CD14-positive monocyte (primary cell): ENCODE measurements around the gene PPM1H. TPM values are rescaled to one million over a fixed set of nuclear protein-coding genes. Genes with fewer than 3 reads are reported as not detected.

Source experiments
- DNase-seq, 3 donors: peaks; one replicate each; pipeline ENCODE4 v3.0.0-alpha.2; 2011 to 2022
- H2AFZ ChIP-seq: 2 replicates; pipeline ENCODE4 v1.6.0; 2012; ENCODE audit warnings: mild to moderate bottlenecking, low read depth, low read length, inconsistent platforms; ENCODE audit not compliant: insufficient read depth, poor library complexity, severe bottlenecking
- H3K27ac ChIP-seq, 2 donors: 1 replicate in 1 of 2; 2 replicates in 1 of 2; pipeline ENCODE4 v1.5.1; 2012 to 2013; ENCODE audit warnings: low read length in 2 of 2, control low read depth in 1 of 2, inconsistent platforms in 1 of 2, low read depth in 1 of 2, mild to moderate bottlenecking in 1 of 2
- H3K27me3 ChIP-seq, 2 donors: one replicate each; pipeline versions ENCODE4 v1.6.0 to v1.6.1; 2011 to 2013; ENCODE audit warnings: low read length in 2 of 2; ENCODE audit not compliant: control insufficient read depth in 2 of 2, insufficient read depth in 2 of 2
- H3K36me3 ChIP-seq, 2 donors: replicated peaks in 1 of 2; 1 replicate in 1 of 2; 2 replicates in 1 of 2; pipeline versions ENCODE4 v1.5.1 to v1.6.1; 2012 to 2013; ENCODE audit warnings: low read length in 2 of 2, control low read depth in 1 of 2, inconsistent platforms in 1 of 2, mild to moderate bottlenecking in 1 of 2; ENCODE audit not compliant: insufficient read depth in 2 of 2, control insufficient read depth in 1 of 2
- H3K4me1 ChIP-seq, 2 donors: 1 replicate in 1 of 2; 2 replicates in 1 of 2; pipeline versions ENCODE4 v1.5.1 to v1.6.1; 2012 to 2013; ENCODE audit warnings: low read length in 2 of 2, control low read depth in 1 of 2, inconsistent platforms in 1 of 2, mild to moderate bottlenecking in 1 of 2, moderate library complexity in 1 of 2; ENCODE audit not compliant: insufficient read depth in 2 of 2, control insufficient read depth in 1 of 2
- H3K4me2 ChIP-seq: replicated peaks from 2 replicates; pipeline ENCODE3; 2012; ENCODE audit warnings: low read length, moderate library complexity, mild to moderate bottlenecking; ENCODE audit not compliant: poor library complexity, severe bottlenecking; ENCODE audit errors: extremely low read depth
- H3K4me3 ChIP-seq, 3 experiments: fragments of 200-600 bp in 1 of 3; sonication (generic) in 1 of 3; replicated peaks in 1 of 3; 1 replicate in 2 of 3; 2 replicates in 1 of 3; pipeline ENCODE4 v1.5.1; 2011 to 2013; ENCODE audit warnings: low read length in 3 of 3, mild to moderate bottlenecking in 3 of 3, control low read depth in 2 of 3, low read depth in 2 of 3, inconsistent platforms in 1 of 3, moderate library complexity in 1 of 3
- H3K79me2 ChIP-seq: 2 replicates; pipeline ENCODE4 v1.6.0; 2012; ENCODE audit warnings: mild to moderate bottlenecking, control low read depth, inconsistent platforms, low read length, moderate library complexity; ENCODE audit not compliant: insufficient read depth
- H3K9ac ChIP-seq: 2 replicates; pipeline ENCODE4 v1.6.0; 2017; ENCODE audit warnings: low read length, mild to moderate bottlenecking; ENCODE audit not compliant: insufficient read depth, poor library complexity, severe bottlenecking
- H3K9me3 ChIP-seq, 2 donors: replicated peaks in 1 of 2; 1 replicate in 1 of 2; 2 replicates in 1 of 2; pipeline versions ENCODE4 v1.5.1 to v1.6.1; 2012 to 2013; ENCODE audit warnings: low read length in 2 of 2, control low read depth in 1 of 2; ENCODE audit not compliant: control insufficient read depth in 1 of 2, insufficient read depth in 1 of 2
- H4K20me1 ChIP-seq: 2 replicates; pipeline ENCODE4 v1.6.0; 2012; ENCODE audit warnings: mild to moderate bottlenecking, low read length, control low read depth, moderate library complexity; ENCODE audit not compliant: insufficient read depth
- H3K27ac Mint-ChIP-seq, 7 donors: one replicate each; pipeline ENCODE4 v1.8.0; 2020; ENCODE audit warnings: mild to moderate bottlenecking in 7 of 7, mixed read lengths in 7 of 7, moderate library complexity in 6 of 7, inconsistent platforms in 2 of 7
- H3K27me3 Mint-ChIP-seq, 3 donors: one replicate each; pipeline ENCODE4 v1.8.0; 2021 to 2022; ENCODE audit warnings: low read depth in 3 of 3, mild to moderate bottlenecking in 3 of 3, mixed read lengths in 3 of 3, moderate library complexity in 3 of 3, inconsistent platforms in 1 of 3
- H3K36me3 Mint-ChIP-seq, 2 donors: one replicate each; pipeline ENCODE4 v1.8.0; 2020; ENCODE audit warnings: mixed read lengths in 2 of 2, inconsistent platforms in 1 of 2, mild to moderate bottlenecking in 1 of 2
- H3K4me1 Mint-ChIP-seq: one replicate; pipeline ENCODE4 v1.8.0; 2020; ENCODE audit warnings: mild to moderate bottlenecking, mixed read lengths
- H3K4me3 Mint-ChIP-seq, 2 donors: one replicate each; pipeline ENCODE4 v1.8.0; 2020; ENCODE audit warnings: mild to moderate bottlenecking in 2 of 2, mixed read lengths in 2 of 2, moderate library complexity in 1 of 2
- H3K9me3 Mint-ChIP-seq, 7 donors: one replicate each; pipeline ENCODE4 v1.8.0; 2020 to 2022; ENCODE audit warnings: mixed read lengths in 7 of 7, mild to moderate bottlenecking in 6 of 7, moderate library complexity in 6 of 7, inconsistent platforms in 2 of 7
- CTCF ChIP-seq: fragments of 200-600 bp; IDR thresholded peaks from one replicate; pipeline ENCODE4 v1.8.0; 2022; ENCODE audit warnings: antibody characterized with exemption, mild to moderate bottlenecking
- WGBS: methylation state at CpG from one replicate; pipeline ENCODE4 v1.1.5; 2013; ENCODE audit warnings: missing lambda C conversion rate; ENCODE audit not compliant: insufficient coverage; 5-methylcytosine and 5-hydroxymethylcytosine counted together
- intact Hi-C, 2 donors: fragments of 100-400 bp; cut with micrococcal nuclease; formaldehyde crosslinking; loops; one replicate each; pipeline versions ENCODE4 v1.15.0 to v1.15.1; 2023
- polyA plus RNA-seq, 3 donors: library from polyadenylated mRNA; depleted of rRNA in 1 of 3; unstranded in 2 of 3; stranded (reverse) in 1 of 3; fragments of 300-500 nt in 2 of 3; fragments of >200 nt in 1 of 3; fragmentation: Illumina TruSeq in 2 of 3; gene quantifications; 1 replicate in 2 of 3; 2 replicates in 1 of 3; pipeline ENCODE4 v1.2.3, GENCODE V29; 2012 to 2021

PPM1H gene
- polyA plus RNA-seq, 3 donors = 1.5 to 2.8 (median 1.9) TPM

DNA sequence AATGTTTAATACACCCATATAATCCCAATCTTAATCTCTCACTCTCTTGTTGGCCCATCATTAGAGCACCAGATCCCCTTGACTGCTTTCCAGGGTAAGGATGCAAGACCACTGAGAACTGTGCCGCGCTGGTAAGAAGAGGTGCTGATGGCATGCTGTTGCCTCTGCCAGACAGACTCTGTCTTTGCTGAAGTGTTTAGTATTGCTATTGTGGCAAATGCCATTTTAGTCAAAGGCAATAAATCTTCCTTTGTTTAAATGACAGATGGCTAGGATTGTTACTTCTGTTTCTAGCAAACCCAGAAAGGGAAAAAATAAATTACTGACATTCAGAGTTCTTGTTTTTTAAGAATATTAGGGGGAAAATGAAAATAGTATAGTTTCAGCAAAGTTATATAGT lies 316.0 kb downstream of the PPM1H start:
- no peak overlapping the region for H3K27ac Mint-ChIP-seq
- H3K4me3 ChIP-seq = no peak overlapping the region
- H3K36me3 Mint-ChIP-seq = peaks cover 6 to 9% of the 10 kb centered on the region in 2 donors
- H3K9ac ChIP-seq = no peak overlapping the region
- H3K4me2 ChIP-seq = no peak overlapping the region
- no peaks in the 10 kb centered on the region for H3K36me3 ChIP-seq
- peaks cover 2% of the 10 kb centered on the region for H3K4me1 Mint-ChIP-seq
- no peaks in the 10 kb centered on the region for H4K20me1 ChIP-seq
- no peak overlapping the region for H2AFZ ChIP-seq
- no peaks in the 10 kb centered on the region for H3K79me2 ChIP-seq
- no peak for DNase-seq
- H3K27me3 Mint-ChIP-seq = peaks cover 2% of the 10 kb centered on the region in 3 donors
- TF ChIP-seq CTCF = no peak
- H3K27me3 ChIP-seq = no peaks in the 10 kb centered on the region
- peaks cover 0 to 2% (median 0%) of the 10 kb centered on the region in 7 donors for H3K9me3 Mint-ChIP-seq
- no peak overlapping the region for H3K27ac ChIP-seq
- no CpG with 5 or more reads among the region's 2 CpGs for WGBS
- H3K4me3 Mint-ChIP-seq = no peak overlapping the region
- peaks cover 0 to 2% of the 10 kb centered on the region in 2 donors for H3K4me1 ChIP-seq
- intact Hi-C loops = no loop called here
- H3K9me3 ChIP-seq = no peaks in the 10 kb centered on the region

GRCh38 chr12:62618319-62618718 lies 316.6 kb downstream of the PPM1H start:
- no peak overlapping the region for H3K27ac Mint-ChIP-seq
- H3K4me1 Mint-ChIP-seq = peaks cover 2% of the 10 kb centered on the region
- H3K79me2 ChIP-seq = peaks cover under 1% of the 10 kb centered on the region
- peaks cover 0 to 2% (median 0%) of the 10 kb centered on the region in 7 donors for H3K9me3 Mint-ChIP-seq
- intact Hi-C loops = no loop called here
- H4K20me1 ChIP-seq = no peaks in the 10 kb centered on the region
- no peaks in the 10 kb centered on the region for H3K27me3 ChIP-seq
- no peak overlapping the region for H3K4me3 Mint-ChIP-seq
- no peaks in the 10 kb centered on the region for H3K4me1 ChIP-seq
- H2AFZ ChIP-seq = no peak overlapping the region
- H3K27ac ChIP-seq = no peak overlapping the region
- no peak for TF ChIP-seq CTCF
- H3K9me3 ChIP-seq = no peaks in the 10 kb centered on the region
- no peak for DNase-seq
- H3K4me3 ChIP-seq = no peak overlapping the region
- H3K36me3 Mint-ChIP-seq = peaks cover 6 to 9% of the 10 kb centered on the region in 2 donors
- no peak overlapping the region for H3K4me2 ChIP-seq
- no peaks in the 10 kb centered on the region for H3K36me3 ChIP-seq
- peaks cover 2% of the 10 kb centered on the region in 3 donors for H3K27me3 Mint-ChIP-seq
- no peak overlapping the region for H3K9ac ChIP-seq
